SK-N-SH treated with all-trans-retinoic acid at 6 μM for 48 hours (cell line): Measurements from ENCODE around the gene OR52A5.

Experiments used
- ATAC-seq: fragments of 200-7000 bp; cut with Tn5 transposase; 3 replicates; pipeline ENCODE4 v1.9.1; 2020; ENCODE audit warnings: mild to moderate bottlenecking, moderate library complexity
- ARNTL ChIP-seq: fragments of 450-650 bp; formaldehyde crosslinking; IDR thresholded peaks from 2 replicates; pipeline ENCODE4 v1.5.0; 2020; ENCODE audit warnings: low read depth, mild to moderate bottlenecking, moderate library complexity, borderline replicate concordance
- BACH2 ChIP-seq: fragments of 250-450 bp; sonication (Bioruptor Pico); IDR thresholded peaks from 2 replicates; pipeline ENCODE4 v1.9.0; 2021; ENCODE audit warnings: mild to moderate bottlenecking, borderline replicate concordance
- CSDC2 ChIP-seq: fragments of 250-450 bp; sonication (Bioruptor Pico); IDR thresholded peaks from 2 replicates; pipeline ENCODE4 v1.5.0; 2020; ENCODE audit warnings: mild to moderate bottlenecking, moderate library complexity
- ESRRG ChIP-seq: fragments of 250-450 bp; sonication (Bioruptor Pico); IDR thresholded peaks from 2 replicates; pipeline ENCODE4 v1.6.1; 2021; ENCODE audit warnings: mild to moderate bottlenecking
- GLIS3 ChIP-seq: fragments of 250-450 bp; sonication (Bioruptor Pico); IDR thresholded peaks from 2 replicates; pipeline ENCODE4 v1.5.0; 2020; ENCODE audit warnings: mild to moderate bottlenecking, moderate library complexity
- ISL1 ChIP-seq: fragments of 250-450 bp; sonication (Bioruptor Pico); IDR thresholded peaks from 2 replicates; pipeline ENCODE4 v2.1.2; 2022; ENCODE audit warnings: mild to moderate bottlenecking, moderate library complexity
- OSR1 ChIP-seq: fragments of 250-450 bp; sonication (Bioruptor Pico); IDR thresholded peaks from 2 replicates; pipeline ENCODE4 v1.8.0; 2022; ENCODE audit warnings: moderate library complexity, mild to moderate bottlenecking, inconsistent platforms
- PATZ1 ChIP-seq: fragments of 250-450 bp; sonication (Bioruptor Pico); IDR thresholded peaks from 2 replicates; pipeline ENCODE4 v1.8.0; 2020; ENCODE audit warnings: mild to moderate bottlenecking, moderate library complexity, borderline replicate concordance
- POU6F1 ChIP-seq: fragments of 250-450 bp; sonication (Bioruptor Pico); IDR thresholded peaks from 2 replicates; pipeline ENCODE4 v1.8.0; 2021; ENCODE audit warnings: low read depth, mild to moderate bottlenecking, moderate library complexity, borderline replicate concordance
- PPARA ChIP-seq: fragments of 250-450 bp; sonication (Bioruptor Pico); IDR thresholded peaks from 2 replicates; pipeline ENCODE4 v1.5.0; 2020; ENCODE audit warnings: mild to moderate bottlenecking, borderline replicate concordance
- RARB ChIP-seq: fragments of 250-450 bp; sonication (Bioruptor Pico); IDR thresholded peaks from 2 replicates; pipeline ENCODE4 v1.8.0; 2021; ENCODE audit warnings: mild to moderate bottlenecking, moderate library complexity
- SNAI2 ChIP-seq: fragments of 250-450 bp; sonication (Bioruptor Pico); IDR thresholded peaks from 2 replicates; pipeline ENCODE4 v1.5.0; 2020; ENCODE audit warnings: mild to moderate bottlenecking, moderate library complexity
- TCF4 ChIP-seq: fragments of 250-450 bp; sonication (Bioruptor Pico); IDR thresholded peaks from 2 replicates; pipeline ENCODE4 v1.8.0; 2021; ENCODE audit warnings: mild to moderate bottlenecking, moderate library complexity, borderline replicate concordance
- TOX ChIP-seq: fragments of 250-450 bp; sonication (Bioruptor Pico); IDR thresholded peaks from 2 replicates; pipeline ENCODE4 v1.8.0; 2021; ENCODE audit warnings: mild to moderate bottlenecking, moderate library complexity, borderline replicate concordance
- TSHZ2 ChIP-seq: fragments of 250-450 bp; sonication (Bioruptor Pico); IDR thresholded peaks from 2 replicates; pipeline ENCODE4 v1.5.0; 2020; ENCODE audit warnings: mild to moderate bottlenecking, moderate library complexity
- ZC3H10 ChIP-seq: fragments of 250-450 bp; sonication (Bioruptor Pico); IDR thresholded peaks from 2 replicates; pipeline ENCODE4 v1.5.1; 2021; ENCODE audit warnings: mild to moderate bottlenecking, moderate library complexity
- ZFP3 ChIP-seq: fragments of 250-450 bp; sonication (Bioruptor Pico); IDR thresholded peaks from 2 replicates; pipeline ENCODE4 v1.5.0; 2020; ENCODE audit warnings: mild to moderate bottlenecking, moderate library complexity
- ZFP30 ChIP-seq: fragments of 450-650 bp; formaldehyde crosslinking; IDR thresholded peaks from 2 replicates; pipeline ENCODE4 v1.5.0; 2022; ENCODE audit warnings: mild to moderate bottlenecking, moderate library complexity
- ZNF565 ChIP-seq: fragments of 450-650 bp; formaldehyde crosslinking; conservative IDR thresholded peaks from 2 replicates; pipeline ENCODE4 v1.5.0; 2020; ENCODE audit warnings: low read depth, mild to moderate bottlenecking, moderate library complexity
- ZNF70 ChIP-seq: fragments of 450-650 bp; formaldehyde crosslinking; IDR thresholded peaks from 2 replicates; pipeline ENCODE4 v1.5.0; 2020; ENCODE audit warnings: mild to moderate bottlenecking, moderate library complexity
- ZNF8 ChIP-seq: fragments of 450-650 bp; formaldehyde crosslinking; IDR thresholded peaks from 2 replicates; pipeline ENCODE4 v1.5.0; 2020; ENCODE audit warnings: mild to moderate bottlenecking, moderate library complexity
- TF ChIP-seq, protein P1 (sequence below): fragments of 250-450 bp; sonication (Bioruptor Pico); IDR thresholded peaks from 2 replicates; pipeline ENCODE4 v1.5.1; 2020; ENCODE audit warnings: low read depth, mild to moderate bottlenecking, moderate library complexity
- TF ChIP-seq, protein P2 (sequence below): fragments of 250-450 bp; sonication (Bioruptor Pico); IDR thresholded peaks from 2 replicates; pipeline ENCODE4 v1.5.1; 2021; ENCODE audit warnings: mild to moderate bottlenecking, moderate library complexity

OR52A5 gene

GRCh38 chr11:5137996-5138395, at the start of gene OR52A5:
OR52A5 (minus strand) TSS chr11:5138356; CDS start chr11:5132642, 5,714 bp downstream.
- TF ChIP-seq POU6F1 = no peak
- no peak for TF ChIP-seq ZFP3 (CRISPR knock-in tag)
- TF ChIP-seq RARB = no peak
- TF ChIP-seq ZFP30 (CRISPR knock-in tag) = no peak
- TF ChIP-seq BACH2 (CRISPR knock-in tag) = no peak
- TF ChIP-seq OSR1 (CRISPR knock-in tag) = no peak
- no peak for TF ChIP-seq PPARA
- no peak for TF ChIP-seq ARNTL
- no peak for TF ChIP-seq TSHZ2 (CRISPR knock-in tag)
- no peak for TF ChIP-seq ESRRG (CRISPR knock-in tag)
- no peak for TF ChIP-seq SNAI2
- TF ChIP-seq, protein P1, sequence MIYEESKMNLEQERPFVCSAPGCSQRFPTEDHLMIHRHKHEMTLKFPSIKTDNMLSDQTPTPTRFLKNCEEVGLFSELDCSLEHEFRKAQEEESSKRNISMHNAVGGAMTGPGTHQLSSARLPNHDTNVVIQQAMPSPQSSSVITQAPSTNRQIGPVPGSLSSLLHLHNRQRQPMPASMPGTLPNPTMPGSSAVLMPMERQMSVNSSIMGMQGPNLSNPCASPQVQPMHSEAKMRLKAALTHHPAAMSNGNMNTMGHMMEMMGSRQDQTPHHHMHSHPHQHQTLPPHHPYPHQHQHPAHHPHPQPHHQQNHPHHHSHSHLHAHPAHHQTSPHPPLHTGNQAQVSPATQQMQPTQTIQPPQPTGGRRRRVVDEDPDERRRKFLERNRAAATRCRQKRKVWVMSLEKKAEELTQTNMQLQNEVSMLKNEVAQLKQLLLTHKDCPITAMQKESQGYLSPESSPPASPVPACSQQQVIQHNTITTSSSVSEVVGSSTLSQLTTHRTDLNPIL (CRISPR knock-in tag) = no peak
- TF ChIP-seq ZNF565 (CRISPR knock-in tag) = no peak
- TF ChIP-seq ZNF70 (CRISPR knock-in tag) = no peak
- TF ChIP-seq CSDC2 = no peak
- no peak for TF ChIP-seq TCF4 (CRISPR knock-in tag)
- TF ChIP-seq ZNF8 = no peak
- TF ChIP-seq, protein P2, sequence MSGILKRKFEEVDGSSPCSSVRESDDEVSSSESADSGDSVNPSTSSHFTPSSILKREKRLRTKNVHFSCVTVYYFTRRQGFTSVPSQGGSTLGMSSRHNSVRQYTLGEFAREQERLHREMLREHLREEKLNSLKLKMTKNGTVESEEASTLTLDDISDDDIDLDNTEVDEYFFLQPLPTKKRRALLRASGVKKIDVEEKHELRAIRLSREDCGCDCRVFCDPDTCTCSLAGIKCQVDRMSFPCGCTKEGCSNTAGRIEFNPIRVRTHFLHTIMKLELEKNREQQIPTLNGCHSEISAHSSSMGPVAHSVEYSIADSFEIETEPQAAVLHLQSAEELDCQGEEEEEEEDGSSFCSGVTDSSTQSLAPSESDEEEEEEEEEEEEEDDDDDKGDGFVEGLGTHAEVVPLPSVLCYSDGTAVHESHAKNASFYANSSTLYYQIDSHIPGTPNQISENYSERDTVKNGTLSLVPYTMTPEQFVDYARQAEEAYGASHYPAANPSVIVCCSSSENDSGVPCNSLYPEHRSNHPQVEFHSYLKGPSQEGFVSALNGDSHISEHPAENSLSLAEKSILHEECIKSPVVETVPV (CRISPR knock-in tag) = no peak
- no peak for TF ChIP-seq ZC3H10 (CRISPR knock-in tag)
- ATAC-seq = no peak

DNA sequence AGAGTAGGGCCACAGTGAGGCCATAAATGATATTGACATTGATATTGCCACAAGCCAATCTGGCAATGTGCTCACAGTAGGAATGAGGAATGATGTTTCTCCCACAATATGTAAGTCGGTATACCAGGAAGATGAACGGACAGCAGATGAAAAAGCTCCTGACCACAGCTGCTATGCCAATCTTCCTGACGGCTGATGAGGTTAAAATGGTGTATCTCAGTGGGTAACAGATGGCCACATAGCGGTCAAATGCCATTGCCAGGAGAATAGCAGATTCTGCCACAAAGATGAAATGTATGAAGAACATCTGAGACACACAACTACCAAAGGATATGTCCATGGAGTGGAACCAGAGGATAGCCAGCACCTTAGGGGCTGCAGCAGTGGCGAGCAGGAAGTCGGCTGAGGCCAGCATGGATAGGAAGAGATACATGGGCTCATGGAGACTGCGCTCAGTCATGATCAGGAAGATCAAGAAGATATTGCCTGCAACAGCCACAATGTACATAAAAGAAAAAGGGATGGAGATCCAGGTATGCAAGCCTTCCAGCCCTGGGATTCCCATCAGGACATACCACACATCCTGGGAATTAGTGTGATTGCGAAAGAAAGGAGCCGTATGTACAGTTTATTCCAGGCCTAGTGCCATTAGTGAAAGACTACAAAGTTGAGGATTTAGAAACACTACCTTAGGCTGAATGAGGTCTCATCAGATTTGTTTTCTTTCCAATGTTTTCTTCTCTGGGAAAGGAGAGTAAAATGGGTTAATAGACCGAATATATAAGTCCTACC, 40.1 kb upstream of the OR52A5 start:
- ATAC-seq = no peak
- TF ChIP-seq OSR1 (CRISPR knock-in tag) (no peak), TOX (CRISPR knock-in tag) (no peak), CSDC2 (no peak), BACH2 (CRISPR knock-in tag) (no peak), TSHZ2 (CRISPR knock-in tag) (no peak), GLIS3 (CRISPR knock-in tag) (no peak), ZFP30 (CRISPR knock-in tag) (no peak), RARB (no peak), PATZ1 (no peak), ESRRG (CRISPR knock-in tag) (no peak), ISL1 (CRISPR knock-in tag) (no peak), ZNF8 (no peak), SNAI2 (no peak), ZNF565 (CRISPR knock-in tag) (no peak), ARNTL (no peak), ZC3H10 (CRISPR knock-in tag) (no peak)
- TF ChIP-seq, protein P1 (CRISPR knock-in tag) = no peak
- TF ChIP-seq, protein P2 (CRISPR knock-in tag) = no peak
- TF ChIP-seq, all 23 proteins: peak for 0
